HepG2 (cell line): ENCODE data around the gene EXOC6B. TPM values are rescaled to one million over a fixed set of nuclear protein-coding genes. Genes with fewer than 3 reads are reported as not detected.

Experiments
- AKNA ChIP-seq: sonication (generic); formaldehyde crosslinking; IDR thresholded peaks from 2 replicates; pipeline ENCODE4 v1.4.0; 2020; ENCODE audit warnings: missing genetic modification reagents, borderline replicate concordance
- CEBPZ ChIP-seq: IDR thresholded peaks from 2 replicates; pipeline ENCODE4 v1.6.1; 2012; ENCODE audit warnings: low read length, improper control_type of control experiment
- FOXM1 ChIP-seq: sonication (generic); formaldehyde crosslinking; IDR thresholded peaks from 2 replicates; pipeline ENCODE4 v1.5.0; 2020; ENCODE audit warnings: missing genetic modification reagents
- MED13 ChIP-seq: sonication (generic); formaldehyde crosslinking; IDR thresholded peaks from 2 replicates; pipeline ENCODE4 v1.5.0; 2020; ENCODE audit warnings: missing genetic modification reagents
- MTERF4 ChIP-seq: sonication (generic); formaldehyde crosslinking; IDR thresholded peaks from 2 replicates; pipeline ENCODE4 v1.8.0; 2023; ENCODE audit warnings: mild to moderate bottlenecking, missing genetic modification reagents
- RFX3 ChIP-seq: IDR thresholded peaks from 2 replicates; pipeline ENCODE4 v1.6.1; 2016; ENCODE audit warnings: missing biosample characterization, missing genetic modification reagents
- ZBTB38 ChIP-seq: sonication (generic); formaldehyde crosslinking; IDR thresholded peaks from 2 replicates; pipeline ENCODE4 v1.5.1; 2020; ENCODE audit warnings: mild to moderate bottlenecking, missing genetic modification reagents
- ZFY ChIP-seq: sonication (generic); formaldehyde crosslinking; IDR thresholded peaks from 2 replicates; pipeline ENCODE4 v1.4.0; 2020; ENCODE audit warnings: missing genetic modification reagents
- ZNF143 ChIP-seq: sonication (generic); formaldehyde crosslinking; IDR thresholded peaks from 2 replicates; pipeline ENCODE4 v1.4.0; 2020; ENCODE audit warnings: missing genetic modification reagents
- ZNF253 ChIP-seq: sonication (generic); formaldehyde crosslinking; IDR thresholded peaks from 2 replicates; pipeline ENCODE4 v1.8.0; 2022; ENCODE audit warnings: mild to moderate bottlenecking, missing genetic modification reagents, borderline replicate concordance
- ZNF256 ChIP-seq: sonication (generic); formaldehyde crosslinking; conservative IDR thresholded peaks from 2 replicates; pipeline ENCODE4 v1.4.0; 2020; ENCODE audit warnings: missing genetic modification reagents
- ZNF292 ChIP-seq: sonication (generic); formaldehyde crosslinking; IDR thresholded peaks from 2 replicates; pipeline ENCODE4 v1.8.1; 2022; ENCODE audit warnings: mild to moderate bottlenecking, low read depth, missing genetic modification reagents, borderline replicate concordance
- ZNF496 ChIP-seq: sonication (generic); formaldehyde crosslinking; IDR thresholded peaks from 2 replicates; pipeline ENCODE4 v1.8.1; 2023; ENCODE audit warnings: mild to moderate bottlenecking, moderate library complexity, missing genetic modification reagents; ENCODE audit not compliant: insufficient replicate concordance
- ZNF543 ChIP-seq: sonication (generic); formaldehyde crosslinking; IDR thresholded peaks from 2 replicates; pipeline ENCODE4 v1.4.0; 2020; ENCODE audit warnings: mild to moderate bottlenecking, missing genetic modification reagents
- ZNF558 ChIP-seq: sonication (generic); formaldehyde crosslinking; IDR thresholded peaks from 2 replicates; pipeline ENCODE4 v1.9.0; 2022; ENCODE audit warnings: mild to moderate bottlenecking, missing genetic modification reagents, borderline replicate concordance
- ZNF761 ChIP-seq: sonication (generic); formaldehyde crosslinking; conservative IDR thresholded peaks from 2 replicates; pipeline ENCODE4 v1.4.0; 2020; ENCODE audit warnings: mild to moderate bottlenecking, missing genetic modification reagents
- ZSCAN12 ChIP-seq: sonication (generic); formaldehyde crosslinking; IDR thresholded peaks from 2 replicates; pipeline ENCODE4 v1.9.0; 2021; ENCODE audit warnings: mild to moderate bottlenecking, missing genetic modification reagents
- polyA plus RNA-seq, 8 experiments: library from polyadenylated mRNA; depleted of rRNA in 3 of 8; stranded (reverse) in 7 of 8; unstranded in 1 of 8; fragments of >200 nt; fragmentation: Illumina TruSeq in 4 of 8; extraction: Trizol in 4 of 8; gene quantifications; 2 replicates each; pipeline versions ENCODE4 v1.2.1 to v1.2.3, GENCODE V29; 2011 to 2016; ENCODE audit warnings: low read depth in 4 of 8, missing spikeins in 1 of 8, mixed read lengths in 1 of 8; ENCODE audit not compliant: insufficient read depth in 1 of 8
- total RNA-seq, 5 experiments: library from RNA; depleted of rRNA; stranded (reverse); fragments of >200 nt; fragmentation: Illumina TruSeq; extraction: Trizol; gene quantifications; 2 replicates each; pipeline ENCODE4 v1.2.3, GENCODE V29; 2016; ENCODE audit warnings: low read depth in 1 of 5
- TF ChIP-seq, protein P1 (sequence below): sonication (generic); formaldehyde crosslinking; IDR thresholded peaks from 2 replicates; pipeline ENCODE4 v1.4.0; 2020; ENCODE audit warnings: missing genetic modification reagents

EXOC6B gene
- total and polyA plus RNA-seq, 2 of the 13 experiments (the other 11 are each of a cell fraction or from before 2014, with no cell fraction given): 9.1 to 15.9 TPM

DNA sequence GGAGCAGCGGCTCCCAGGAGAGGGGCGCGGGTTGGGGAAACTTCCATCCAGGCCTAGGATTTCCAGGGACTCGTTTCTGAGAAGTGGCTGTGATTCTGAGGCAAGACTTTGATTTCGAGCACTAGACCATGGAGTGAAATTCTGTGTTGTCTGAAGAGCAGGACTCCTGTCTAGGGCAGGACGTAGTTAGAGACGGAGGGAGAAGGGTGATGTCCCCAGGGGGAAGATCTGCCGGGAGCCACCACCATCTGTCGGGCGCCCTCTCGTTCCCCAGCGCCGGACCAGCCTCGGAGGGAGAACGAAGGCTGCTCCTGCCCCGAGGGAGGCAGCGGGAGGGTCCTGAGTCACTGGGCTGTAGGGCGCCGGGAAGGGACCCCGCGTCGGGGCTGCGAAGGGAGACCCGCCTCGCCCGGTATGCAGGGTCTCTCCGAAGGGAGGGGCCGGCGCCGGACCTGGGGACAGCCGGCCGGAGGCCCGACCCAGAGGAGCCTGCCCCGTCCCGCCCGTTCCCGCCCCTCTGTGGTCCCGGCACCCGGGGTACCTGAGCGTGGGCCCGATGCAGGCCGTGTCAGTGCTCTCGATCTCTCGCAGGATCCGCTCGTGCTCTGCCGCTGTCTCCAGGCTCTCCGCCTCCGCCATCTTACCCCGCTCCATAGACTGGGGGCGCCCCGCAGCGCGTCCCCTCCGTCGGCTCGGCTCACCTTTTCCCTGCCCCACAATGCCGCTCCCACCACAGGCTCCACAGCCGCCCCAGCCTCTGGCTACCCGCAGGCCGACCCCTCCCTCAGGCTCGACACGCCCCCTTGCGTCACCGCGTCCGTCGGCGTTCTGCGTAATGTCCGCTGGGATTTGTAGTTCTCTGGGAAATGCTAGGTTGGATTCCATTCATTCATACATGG is at the start of gene EXOC6B (continued):
- no peak for TF ChIP-seq RFX3 (CRISPR knock-in tag)
- no peak for TF ChIP-seq FOXM1 (CRISPR knock-in tag)
- no peak for TF ChIP-seq ZNF256 (CRISPR knock-in tag)
- TF ChIP-seq, protein P1, sequence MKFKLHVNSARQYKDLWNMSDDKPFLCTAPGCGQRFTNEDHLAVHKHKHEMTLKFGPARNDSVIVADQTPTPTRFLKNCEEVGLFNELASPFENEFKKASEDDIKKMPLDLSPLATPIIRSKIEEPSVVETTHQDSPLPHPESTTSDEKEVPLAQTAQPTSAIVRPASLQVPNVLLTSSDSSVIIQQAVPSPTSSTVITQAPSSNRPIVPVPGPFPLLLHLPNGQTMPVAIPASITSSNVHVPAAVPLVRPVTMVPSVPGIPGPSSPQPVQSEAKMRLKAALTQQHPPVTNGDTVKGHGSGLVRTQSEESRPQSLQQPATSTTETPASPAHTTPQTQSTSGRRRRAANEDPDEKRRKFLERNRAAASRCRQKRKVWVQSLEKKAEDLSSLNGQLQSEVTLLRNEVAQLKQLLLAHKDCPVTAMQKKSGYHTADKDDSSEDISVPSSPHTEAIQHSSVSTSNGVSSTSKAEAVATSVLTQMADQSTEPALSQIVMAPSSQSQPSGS (CRISPR knock-in tag): peak; percentile 94
- peak; percentile 73; the same call in 1 of the 2 replicates for TF ChIP-seq ZBTB38 (CRISPR knock-in tag)
- TF ChIP-seq ZNF253 (CRISPR knock-in tag): peak; percentile 76; the same call in 1 of the 2 replicates
- peak; percentile 97 for TF ChIP-seq ZFY
- no peak; the same call in 1 of the 2 replicates for TF ChIP-seq ZNF558 (CRISPR knock-in tag)
- no peak for TF ChIP-seq MED13
- TF ChIP-seq ZNF143 (CRISPR knock-in tag): peak; percentile 99
- TF ChIP-seq ZNF761: no peak; the same call in 1 of the 2 replicates
- TF ChIP-seq AKNA (CRISPR knock-in tag): no peak
- no peak for TF ChIP-seq ZNF496 (CRISPR knock-in tag)
- TF ChIP-seq ZSCAN12 (CRISPR knock-in tag): no peak
- peak; percentile 87 for TF ChIP-seq ZNF543
- peak; percentile 88; the same call in 1 of the 2 replicates for TF ChIP-seq ZNF292 (CRISPR knock-in tag)
- 0 out of 2 replicates have a peak, but pooled peaks have one; percentile 5 for TF ChIP-seq MTERF4 (CRISPR knock-in tag)
- TF ChIP-seq CEBPZ: no peak
